GM18909 (cell line): Measurements from ENCODE around the gene SH3BP2.

Experiments used
- ATAC-seq: cut with Tn5 transposase; IDR thresholded peaks from one replicate; pipeline ENCODE4 v1.9.1; 2021; ENCODE audit warnings: mild to moderate bottlenecking; ENCODE audit not compliant: unreplicated experiment, poor library complexity

Gene SH3BP2

DNA sequence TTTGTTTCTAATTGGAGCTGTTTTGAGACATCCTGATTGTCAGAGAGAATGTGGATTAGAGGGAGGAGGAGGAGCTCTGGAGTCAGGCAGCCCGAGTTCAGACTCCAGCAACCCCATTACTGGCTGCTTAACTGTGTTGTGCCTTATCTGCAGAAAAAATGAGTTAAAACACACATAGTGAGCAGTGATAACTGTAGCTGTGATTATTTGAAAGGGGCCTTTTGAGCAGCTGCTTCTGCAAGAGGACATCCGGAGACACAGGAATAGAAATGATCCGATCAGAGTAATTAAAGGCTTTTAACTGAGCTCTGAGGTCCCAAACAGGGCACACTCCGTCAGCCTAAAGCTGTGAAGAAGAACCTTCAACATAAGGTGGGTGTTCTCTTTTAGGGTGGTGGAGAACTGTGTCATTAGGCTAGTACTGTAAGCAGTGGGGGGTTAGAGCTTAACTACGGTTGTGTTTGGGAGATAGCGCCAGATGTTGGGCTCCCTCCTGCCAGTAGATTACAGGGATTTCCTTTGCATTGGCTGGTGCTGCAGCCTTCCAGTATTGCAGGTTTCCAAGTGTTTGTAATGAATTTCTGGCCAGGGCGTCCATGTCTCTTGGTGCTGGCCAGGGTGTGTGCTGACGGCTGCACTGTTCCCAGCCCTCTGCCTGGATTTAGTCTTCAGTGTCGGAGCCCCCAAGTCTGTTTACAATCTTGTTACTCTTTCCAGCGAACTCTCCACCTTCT lies 75.0 kb downstream of the SH3BP2 start:
- no peak for ATAC-seq

DNA sequence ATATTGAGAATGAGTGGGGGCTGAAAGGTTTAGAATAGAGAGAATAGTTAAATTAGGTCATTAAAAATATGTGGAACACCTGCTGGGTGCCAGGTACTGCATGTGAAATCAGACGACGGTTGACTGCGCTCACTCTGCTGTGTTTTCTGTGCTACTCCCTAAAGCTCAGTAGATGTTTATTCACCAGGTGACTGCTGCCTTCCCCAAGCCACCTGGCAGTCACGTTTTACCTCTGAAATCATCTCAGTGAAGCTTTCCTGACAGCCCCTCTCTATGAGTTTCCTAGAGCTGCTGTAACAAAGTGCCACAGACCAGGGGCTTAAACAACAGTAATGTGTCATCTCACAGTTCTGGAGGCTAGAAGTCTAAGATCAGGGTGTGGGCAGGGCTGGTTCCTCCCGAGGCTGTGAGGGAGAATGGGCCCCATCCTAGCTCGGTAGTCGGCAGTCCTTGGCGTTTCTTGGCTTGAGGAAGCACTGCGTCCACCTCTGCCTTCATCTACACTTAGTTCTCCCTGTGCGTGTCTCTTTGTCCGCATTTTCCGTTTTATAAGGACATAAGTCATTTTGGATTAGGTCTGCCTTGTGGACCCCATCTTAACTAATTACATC lies 76.1 kb downstream of the SH3BP2 start:
- ATAC-seq: no peak

DNA sequence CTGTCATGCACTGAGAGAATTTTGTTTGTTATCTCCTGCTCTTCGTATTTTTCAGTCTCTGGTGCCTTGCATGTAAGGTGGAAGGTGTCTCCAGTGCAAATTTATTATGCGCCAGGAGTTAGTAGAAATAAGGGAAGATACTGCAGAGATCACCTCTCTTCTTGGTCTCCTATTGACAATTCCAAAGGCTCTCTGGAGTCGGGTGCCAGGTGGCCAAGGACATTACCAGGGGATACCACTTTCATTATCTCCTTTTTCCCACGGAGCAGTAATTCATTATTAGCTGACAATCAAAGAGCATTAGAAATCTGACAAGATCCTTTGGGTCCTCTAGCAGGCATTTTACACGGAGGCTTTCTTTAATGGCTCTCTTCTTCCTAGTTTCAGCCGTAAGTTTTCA lies 76.8 kb downstream of the SH3BP2 start:
- no peak for ATAC-seq

DNA sequence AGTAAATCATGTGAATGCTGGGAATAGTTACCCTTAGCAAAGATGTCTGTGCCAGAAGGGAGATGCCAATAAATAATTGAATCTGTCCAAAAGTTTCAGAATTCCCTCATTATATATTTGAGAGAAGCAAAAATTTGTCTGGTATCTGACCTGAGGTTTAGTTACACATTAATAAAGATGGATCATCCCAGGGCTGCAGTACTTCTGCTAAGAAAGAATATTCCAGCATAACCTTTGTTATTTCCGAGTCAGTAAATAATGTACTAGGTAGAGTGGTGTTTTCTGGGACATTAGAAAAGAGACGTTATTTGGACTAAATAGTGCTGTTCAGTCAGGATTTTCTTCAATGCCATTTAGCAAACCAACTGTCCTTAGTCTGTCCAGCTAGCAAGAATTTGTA lies 77.2 kb downstream of the SH3BP2 start:
- ATAC-seq: no peak

DNA sequence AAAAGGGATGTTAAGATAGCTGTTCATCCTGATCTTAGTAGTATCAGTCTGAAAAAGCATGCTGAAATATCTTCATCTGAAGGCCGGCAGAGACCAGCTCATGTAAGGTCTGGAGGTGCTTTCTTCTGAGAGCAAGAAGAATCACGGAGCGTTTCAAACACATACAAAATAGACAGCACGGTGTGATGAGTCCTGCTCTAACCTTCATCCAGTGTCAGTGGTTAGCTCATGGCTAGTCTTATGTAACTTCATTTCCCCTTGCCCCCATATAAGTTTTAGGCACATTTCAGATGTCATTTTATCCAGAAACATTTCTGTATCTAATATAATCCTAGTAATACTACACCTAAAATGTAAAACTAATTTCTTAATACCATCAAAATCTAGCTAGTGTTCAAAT lies 78.6 kb downstream of the SH3BP2 start:
- ATAC-seq: no peak

DNA sequence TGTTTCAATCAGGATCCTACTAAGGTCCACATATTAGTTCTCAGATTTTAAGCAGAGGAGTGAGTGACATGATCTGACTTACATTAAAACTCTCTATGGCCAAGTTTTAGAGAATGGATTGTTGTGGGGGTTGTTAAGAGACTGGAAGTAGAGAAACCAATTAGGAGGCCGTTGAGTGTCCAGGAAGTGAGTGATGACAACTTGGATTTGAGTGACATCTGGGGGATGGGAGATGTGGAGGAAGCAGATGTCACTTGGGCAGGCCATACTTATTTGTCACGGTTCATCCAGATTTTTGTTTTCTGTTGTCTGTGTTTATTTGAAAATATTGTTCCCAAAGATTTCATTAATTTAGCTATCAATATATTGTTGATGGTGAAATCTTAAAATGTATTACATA lies 79.0 kb downstream of the SH3BP2 start:
- ATAC-seq: no peak

DNA sequence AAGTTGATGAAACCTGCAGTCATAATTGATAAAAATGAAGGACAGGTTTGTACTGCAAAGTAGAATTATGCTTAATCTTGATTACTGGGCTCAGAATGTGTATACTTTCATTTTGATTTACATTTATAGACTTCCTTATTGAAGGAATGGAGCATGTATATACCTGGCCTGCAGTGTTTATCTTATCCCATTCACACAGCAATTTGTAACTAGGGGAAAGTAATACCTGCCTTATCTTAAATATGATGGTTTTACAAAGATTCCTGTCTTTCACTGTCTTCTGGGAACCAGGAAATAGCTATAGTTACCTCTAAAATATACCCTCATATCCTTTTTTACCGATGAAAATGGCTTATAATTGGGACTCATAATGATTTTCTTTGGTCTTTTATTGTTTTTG lies 80.4 kb downstream of the SH3BP2 start:
- no peak for ATAC-seq

DNA sequence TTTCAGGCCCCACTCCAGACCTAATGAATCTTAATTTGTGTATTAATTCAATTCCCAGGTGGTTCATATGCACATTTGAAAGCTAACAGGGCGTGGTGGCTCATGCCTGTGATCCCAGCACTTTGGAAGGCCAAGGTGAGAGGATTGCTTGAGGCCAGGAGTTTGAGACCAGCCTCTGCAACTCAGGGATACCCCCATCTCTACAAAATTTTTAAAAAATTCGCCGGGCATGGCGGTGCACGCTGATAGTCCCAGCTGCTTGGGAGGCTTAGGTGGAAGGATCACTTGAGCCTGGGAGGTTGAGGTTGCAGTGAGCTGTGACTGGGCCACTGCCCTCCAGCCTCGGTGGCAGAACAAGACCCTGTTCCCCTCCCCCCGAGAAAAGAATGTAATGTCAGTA lies 82.0 kb downstream of the SH3BP2 start:
- ATAC-seq: no peak

DNA sequence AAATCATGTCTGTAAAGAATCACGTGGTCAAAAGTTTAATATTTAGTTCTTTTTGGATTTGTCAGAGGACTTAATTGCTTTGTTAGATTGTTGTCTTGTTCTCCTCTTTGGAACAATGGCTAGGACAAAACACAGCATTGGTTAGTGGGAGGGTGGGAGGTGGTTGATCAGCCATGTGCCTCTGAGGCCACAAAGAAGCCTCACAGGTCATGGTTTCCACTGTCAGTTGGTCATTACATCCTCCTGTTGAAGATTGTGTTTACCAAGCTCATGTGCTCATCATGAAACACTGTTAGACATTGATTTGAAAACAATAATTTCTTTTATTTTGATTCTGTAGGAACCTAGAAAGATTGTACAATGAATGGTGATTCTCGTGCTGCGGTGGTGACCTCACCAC lies 82.7 kb downstream of the SH3BP2 start:
- ATAC-seq: no peak

DNA sequence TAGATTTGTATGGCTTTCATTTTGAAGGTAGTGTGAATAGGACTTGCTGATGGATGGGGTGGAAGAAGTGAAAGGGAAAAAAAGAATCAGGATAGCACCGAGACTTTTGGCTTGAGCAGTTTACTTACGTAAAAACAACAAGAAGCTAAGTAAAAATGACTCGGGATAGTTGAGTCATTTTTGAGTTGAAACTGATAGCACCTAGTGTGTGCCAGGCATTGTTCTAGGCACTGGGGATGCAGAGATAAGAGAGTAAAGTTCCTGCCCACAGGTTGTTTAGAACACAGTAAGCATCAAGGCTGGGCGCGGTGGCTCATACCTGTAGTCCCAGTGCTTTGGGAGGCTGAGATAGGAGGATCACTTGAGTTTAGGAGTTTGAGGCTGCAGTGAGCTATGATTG lies 85.5 kb downstream of the SH3BP2 start:
- ATAC-seq: no peak

DNA sequence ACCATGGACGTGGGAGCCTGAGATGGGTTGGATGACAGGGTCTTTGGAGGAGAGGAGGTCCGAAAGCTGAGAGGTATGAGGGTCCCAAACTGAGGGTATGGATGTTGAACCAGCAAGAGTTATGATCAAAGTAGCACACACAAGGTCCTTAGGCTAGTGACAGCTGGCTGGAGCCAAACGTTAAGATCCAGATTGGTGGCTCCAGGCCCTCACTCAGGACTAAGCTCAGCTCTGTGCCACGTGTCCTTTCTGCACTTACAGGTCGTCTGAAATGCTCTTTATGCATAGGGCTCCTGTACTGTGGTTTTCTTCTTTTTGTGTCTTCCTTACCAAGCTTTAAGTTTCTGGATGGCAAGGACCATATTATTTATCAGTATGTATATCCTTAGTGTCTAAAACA lies 86.1 kb downstream of the SH3BP2 start:
- ATAC-seq: no peak

DNA sequence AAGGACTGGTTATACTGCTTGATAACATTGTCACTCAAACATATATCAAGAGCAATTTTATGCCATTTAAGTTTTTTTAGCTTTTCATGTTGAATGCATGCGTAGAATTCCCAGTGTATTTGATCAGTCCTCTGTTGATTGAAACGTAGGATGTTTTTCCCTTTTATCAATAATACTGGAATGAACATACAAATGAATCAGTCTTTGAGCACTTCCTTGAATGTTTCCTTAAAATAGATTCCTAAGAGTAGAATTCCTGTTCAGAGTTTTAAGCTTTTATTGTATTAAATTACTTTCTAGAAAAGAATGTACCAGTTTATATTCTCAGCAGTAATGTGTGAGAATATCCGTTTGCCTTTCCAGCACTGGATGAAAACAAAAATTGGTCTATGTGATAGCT lies 88.5 kb downstream of the SH3BP2 start:
- ATAC-seq: no peak

DNA sequence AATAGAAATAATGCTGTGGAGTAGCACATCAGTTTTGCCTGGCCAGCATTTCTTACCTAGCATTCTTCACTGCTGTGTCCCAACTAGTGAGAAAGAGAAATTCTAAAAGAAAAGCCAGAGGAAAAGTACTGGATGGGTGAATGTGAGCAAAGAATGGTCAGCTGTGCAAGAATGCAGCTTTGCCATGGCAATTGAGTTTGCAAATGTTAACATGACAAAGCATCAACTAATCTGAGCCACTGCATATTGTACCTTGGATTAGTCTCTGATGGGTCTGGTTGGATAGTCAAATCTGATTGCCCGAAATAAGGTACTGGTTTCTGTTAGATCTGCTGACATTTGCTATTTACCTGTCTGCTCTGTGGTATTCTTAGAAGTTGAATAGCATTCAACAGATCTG lies 89.5 kb downstream of the SH3BP2 start:
- no peak for ATAC-seq

DNA sequence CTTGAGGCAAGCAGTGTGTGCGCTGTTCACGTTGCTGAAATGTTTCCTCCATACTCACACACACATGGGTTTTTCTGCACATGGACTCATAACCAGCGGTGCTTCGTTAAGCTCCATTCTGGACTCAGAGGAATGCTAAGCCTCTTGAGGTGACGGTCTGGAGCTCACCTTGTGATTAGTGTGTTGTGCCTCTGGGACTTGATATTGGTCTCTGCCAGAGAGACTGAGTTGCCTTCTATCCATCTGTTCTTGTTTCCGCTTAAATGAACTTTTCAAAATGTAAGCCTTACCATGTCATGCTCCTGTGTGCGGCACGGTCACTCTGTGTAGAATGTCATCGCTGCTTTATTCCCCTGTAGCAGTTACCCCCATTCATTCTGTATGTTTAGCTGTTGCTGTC lies 93.3 kb downstream of the SH3BP2 start:
- no peak for ATAC-seq

DNA sequence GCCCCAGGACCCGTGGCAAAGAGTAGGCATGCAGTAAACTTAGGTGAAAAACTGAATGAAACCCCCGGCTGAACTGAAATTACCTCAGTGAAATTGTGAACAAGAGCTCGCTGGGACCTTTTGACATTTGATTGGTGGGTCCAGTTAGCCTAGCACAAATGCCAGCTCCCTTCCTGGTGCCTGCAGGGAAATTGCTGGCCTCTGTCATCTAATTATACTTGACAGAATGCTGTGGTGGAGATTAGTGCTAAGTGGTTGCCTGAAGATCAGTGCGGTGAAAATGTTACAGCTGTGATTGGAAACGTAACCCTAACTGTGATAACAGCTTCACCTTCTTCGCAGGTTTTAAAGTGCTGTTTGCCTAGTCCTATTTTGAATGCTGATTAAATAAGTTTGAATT lies 93.7 kb downstream of the SH3BP2 start:
- no peak for ATAC-seq

DNA sequence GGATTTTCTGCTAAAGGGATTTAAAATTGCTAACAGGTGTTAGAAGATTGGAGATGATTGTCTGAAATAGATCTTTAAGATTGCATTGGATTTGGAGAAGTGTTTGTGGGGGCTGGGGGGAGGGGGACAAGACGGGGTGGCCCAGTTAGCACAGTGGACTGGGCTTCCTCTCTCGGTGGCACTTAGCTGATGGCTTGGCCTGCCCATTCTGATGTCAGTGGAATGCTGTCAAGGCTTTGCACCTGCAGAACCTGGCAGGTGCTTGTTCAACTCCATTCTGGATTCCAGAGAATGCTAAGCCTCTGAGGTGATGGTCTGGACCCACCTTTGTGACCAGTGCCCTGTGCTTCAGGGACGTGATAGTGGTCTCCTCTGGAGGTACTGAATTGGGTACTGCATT lies 94.5 kb downstream of the SH3BP2 start:
- no peak for ATAC-seq

DNA sequence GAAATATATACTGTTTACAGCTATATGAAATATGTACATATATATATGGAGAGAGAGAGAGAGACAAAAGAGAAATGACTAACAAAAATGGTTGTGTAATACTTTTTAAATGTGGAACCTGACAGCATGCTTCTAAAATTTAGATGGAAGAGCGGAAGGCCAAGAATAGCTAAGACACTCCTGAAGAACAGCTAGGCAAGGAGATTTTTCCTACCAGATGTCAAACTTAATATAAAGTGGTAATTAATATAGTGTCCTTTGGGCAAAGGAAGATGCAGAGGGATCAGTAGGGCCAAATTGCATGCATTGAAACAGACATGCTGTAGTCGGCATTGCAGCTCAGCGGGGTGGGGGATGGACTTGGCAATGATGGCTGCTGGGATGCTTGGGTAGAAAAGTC lies 96.0 kb downstream of the SH3BP2 start:
- ATAC-seq: no peak
